ENCODE measurements around the gene MTMR12.
"Not testable (repeated sequence)": the region's sequence is repeated elsewhere in the genome, so short reads cannot be mapped to it uniquely, and the experiment has no call there.

Gene MTMR12

GRCh38 chr5:32232441-32233219, 80.1 kb downstream of the MTMR12 start:
- peak; percentile 57 for DNase-seq (ENCODE audit: low read depth)

- DNase-seq (ENCODE audit: low read depth) = no peak
These were observed 80.8 kb downstream of the MTMR12 start for GRCh38 chr5:32231929-32232328.

- no peak for DNase-seq (ENCODE audit: low read depth)
These were observed 81.5 kb downstream of the MTMR12 start for GRCh38 chr5:32231241-32231640.

GRCh38 chr5:32230356-32231099, 82.2 kb downstream of the MTMR12 start:
- DNase-seq (ENCODE audit: low read depth) = no peak

- DNase-seq (ENCODE audit: low read depth) = no peak
These were observed 83.2 kb downstream of the MTMR12 start for GRCh38 chr5:32229586-32229985.

- no peak for DNase-seq (ENCODE audit: low read depth)
These were observed 83.9 kb downstream of the MTMR12 start for GRCh38 chr5:32228816-32229215.

GRCh38 chr5:32225445-32225844, 87.3 kb downstream of the MTMR12 start:
- DNase-seq (ENCODE audit: low read depth) = no peak

GRCh38 chr5:32223972-32224609, 88.6 kb downstream of the MTMR12 start:
- DNase-seq (ENCODE audit: low read depth) = no peak

GRCh38 chr5:32222723-32223470, 89.8 kb downstream of the MTMR12 start:
- no peak for DNase-seq (ENCODE audit: low read depth)

GRCh38 chr5:32217886-32218396, 94.8 kb downstream of the MTMR12 start:
- no peak for DNase-seq (ENCODE audit: low read depth)

GRCh38 chr5:32214344-32214743, 98.4 kb downstream of the MTMR12 start:
- DNase-seq (ENCODE audit: low read depth) = not testable (repeated sequence)

- no peak for DNase-seq (ENCODE audit: low read depth)
These were observed 102.6 kb downstream of the MTMR12 start for GRCh38 chr5:32210151-32210550.

GRCh38 chr5:32208837-32209236, 103.9 kb downstream of the MTMR12 start:
- not testable (repeated sequence) for DNase-seq (ENCODE audit: low read depth)

- no peak for DNase-seq (ENCODE audit: low read depth)
These were observed 105.4 kb downstream of the MTMR12 start for GRCh38 chr5:32207355-32207634.

GRCh38 chr5:32206509-32207354, 106.0 kb downstream of the MTMR12 start:
- DNase-seq (ENCODE audit: low read depth) = no peak

- DNase-seq (ENCODE audit: low read depth) = no peak
These were observed 106.7 kb downstream of the MTMR12 start for GRCh38 chr5:32206053-32206452.

- no peak for DNase-seq (ENCODE audit: low read depth)
These were observed 110.3 kb downstream of the MTMR12 start for GRCh38 chr5:32202394-32202793.

GRCh38 chr5:32201122-32201753, 111.5 kb downstream of the MTMR12 start:
- no peak for DNase-seq (ENCODE audit: low read depth)

- no peak for DNase-seq (ENCODE audit: low read depth)
These were observed 115.7 kb downstream of the MTMR12 start for GRCh38 chr5:32197032-32197431.

GRCh38 chr5:32195265-32195664, 117.5 kb downstream of the MTMR12 start:
- DNase-seq (ENCODE audit: low read depth) = no peak

- no peak for DNase-seq (ENCODE audit: low read depth)
These were observed 119.1 kb downstream of the MTMR12 start for GRCh38 chr5:32193591-32193990.
